H1 (cell line): ENCODE data around the gene PTBP3. TPM values are rescaled to one million over a fixed set of nuclear protein-coding genes. Genes with fewer than 3 reads are reported as not detected.

Experiments
- CTCF ChIA-PET: fragments of 300-600 bp; sonication (Branson Sonifier 250); formaldehyde crosslinking; loops from one replicate; lab custom pipeline; 2021; ENCODE audit not compliant: partially characterized antibody; lab: Charles Lee
- POLR2A ChIA-PET: fragments of 300-600 bp; sonication (Branson Sonifier 250); formaldehyde crosslinking; loops from one replicate; lab custom pipeline; 2021; ENCODE audit warnings: inconsistent platforms; ENCODE audit not compliant: partially characterized antibody; lab: Charles Lee
- DNase-seq, 2 experiments: peaks; one replicate each; pipeline versions ENCODE4 v3.0.0 to v3.0.0-alpha.2; 2010 to 2022; ENCODE audit warnings: low spot score in 2 of 2, low read depth in 1 of 2, mixed read lengths in 1 of 2
- FAIRE-seq: peaks from 2 replicates; lab custom pipeline; 2011; peaks lifted over from hg19 to GRCh38; lab: Jason Lieb, UNC
- H2AFZ ChIP-seq: 2 replicates; pipeline ENCODE4 v1.8.1; 2012; ENCODE audit warnings: low read length, inconsistent platforms
- H2AK5ac ChIP-seq: 2 replicates; pipeline ENCODE4 v1.6.1; 2013; ENCODE audit warnings: low read depth, low read length
- H2BK120ac ChIP-seq: replicated peaks from 2 replicates; pipeline ENCODE3; 2013; ENCODE audit warnings: low read depth, low read length, inconsistent platforms
- H2BK12ac ChIP-seq: 2 replicates; pipeline ENCODE4 v1.6.1; 2013; ENCODE audit warnings: low read depth, low read length
- H2BK15ac ChIP-seq: 2 replicates; pipeline ENCODE4 v1.6.1; 2013; ENCODE audit warnings: low read length
- H2BK20ac ChIP-seq: 2 replicates; pipeline ENCODE4 v1.6.1; 2013; ENCODE audit warnings: low read length
- H2BK5ac ChIP-seq: 2 replicates; pipeline ENCODE4 v1.6.1; 2013; ENCODE audit warnings: low read depth, low read length
- H3K14ac ChIP-seq: 2 replicates; pipeline ENCODE4 v1.6.1; 2013; ENCODE audit warnings: inconsistent platforms; ENCODE audit not compliant: insufficient read length
- H3K18ac ChIP-seq: 2 replicates; pipeline ENCODE4 v1.6.1; 2013; ENCODE audit warnings: low read length; ENCODE audit errors: extremely low read depth
- H3K23ac ChIP-seq: 2 replicates; pipeline ENCODE4 v1.6.1; 2013; ENCODE audit warnings: inconsistent platforms; ENCODE audit not compliant: insufficient read length
- H3K23me2 ChIP-seq: 2 replicates; pipeline ENCODE4 v1.6.1; 2013; ENCODE audit warnings: low read depth, low read length
- H3K27ac ChIP-seq: 2 replicates; pipeline ENCODE4 v1.6.1; 2011; ENCODE audit warnings: low read depth, low read length, inconsistent platforms
- H3K27me3 ChIP-seq, 4 experiments: replicated peaks in 1 of 4; 1 replicate in 1 of 4; 2 replicates in 3 of 4; pipeline versions ENCODE4 v1.6.1 to v1.8.1; 2011 to 2013; ENCODE audit warnings: low read length in 3 of 4, mild to moderate bottlenecking in 3 of 4, inconsistent platforms in 2 of 4, mixed read lengths in 2 of 4, moderate library complexity in 1 of 4; ENCODE audit not compliant: control insufficient read depth in 3 of 4, insufficient read depth in 3 of 4; ENCODE audit errors: extremely low read depth in 1 of 4
- H3K36me3 ChIP-seq, 4 experiments: 2 replicates each; pipeline versions ENCODE4 v1.6.1 to v1.8.1; 2011 to 2013; ENCODE audit warnings: mild to moderate bottlenecking in 4 of 4, low read length in 3 of 4, moderate library complexity in 2 of 4, control low read depth in 1 of 4, inconsistent platforms in 1 of 4; ENCODE audit not compliant: insufficient read depth in 4 of 4, control insufficient read depth in 2 of 4
- H3K4ac ChIP-seq: replicated peaks from 2 replicates; pipeline ENCODE3; 2013; ENCODE audit warnings: low read length, low read depth, mixed read lengths, inconsistent platforms; ENCODE audit not compliant: insufficient read length
- H3K4me1 ChIP-seq, 4 experiments: replicated peaks in 1 of 4; 1 replicate in 1 of 4; 2 replicates in 3 of 4; pipeline versions ENCODE4 v1.6.1 to v1.8.1; 2011 to 2013; ENCODE audit warnings: low read length in 3 of 4, inconsistent platforms in 2 of 4, mixed read lengths in 1 of 4; ENCODE audit not compliant: insufficient read depth in 4 of 4, control insufficient read depth in 3 of 4
- H3K4me2 ChIP-seq, 2 experiments: 2 replicates each; pipeline versions ENCODE4 v1.6.1 to v1.8.1; 2011 to 2013; ENCODE audit warnings: low read depth in 2 of 2, low read length in 2 of 2, control low read depth in 1 of 2, inconsistent platforms in 1 of 2, mild to moderate bottlenecking in 1 of 2; ENCODE audit not compliant: insufficient read depth in 1 of 2
- H3K4me3 ChIP-seq, 4 experiments: fragments of 200-600, 300-600 bp in 1 of 4; sonication (generic), shearing (Covaris generic), sonication (Bioruptor Twin) in 1 of 4; 2 replicates each; pipeline versions ENCODE4 v1.5.1 to v1.8.1; 2011 to 2016; ENCODE audit warnings: low read length in 4 of 4, low read depth in 3 of 4, control low read depth in 2 of 4, inconsistent platforms in 2 of 4, mild to moderate bottlenecking in 2 of 4, mixed read lengths in 1 of 4, moderate library complexity in 1 of 4; ENCODE audit not compliant: insufficient read depth in 2 of 4; ENCODE audit errors: extremely low read depth in 1 of 4
- H3K56ac ChIP-seq: replicated peaks from 2 replicates; pipeline ENCODE3; 2013; ENCODE audit warnings: low read depth, mild to moderate bottlenecking, mixed read lengths, low read length, inconsistent platforms; ENCODE audit not compliant: insufficient read length
- H3K79me1 ChIP-seq: 2 replicates; pipeline ENCODE4 v1.6.1; 2013; ENCODE audit warnings: low read depth, low read length, control low read depth
- H3K79me2 ChIP-seq, 2 experiments: 2 replicates each; pipeline versions ENCODE4 v1.6.1 to v1.8.1; 2012 to 2013; ENCODE audit warnings: low read length in 2 of 2, mild to moderate bottlenecking in 2 of 2, inconsistent platforms in 1 of 2; ENCODE audit not compliant: insufficient read depth in 2 of 2, control insufficient read depth in 1 of 2
- H3K9ac ChIP-seq, 4 experiments: replicated peaks in 1 of 4; 1 replicate in 1 of 4; 2 replicates in 3 of 4; pipeline versions ENCODE4 v1.6.1 to v1.8.1; 2011 to 2013; ENCODE audit warnings: low read depth in 3 of 4, low read length in 3 of 4, control low read depth in 2 of 4, mild to moderate bottlenecking in 2 of 4, moderate library complexity in 2 of 4, inconsistent platforms in 1 of 4; ENCODE audit errors: extremely low read depth in 1 of 4
- H3K9me3 ChIP-seq, 2 experiments: 2 replicates each; pipeline versions ENCODE4 v1.6.1 to v1.8.1; 2012 to 2013; ENCODE audit warnings: mild to moderate bottlenecking in 2 of 2, moderate library complexity in 2 of 2, control low read depth in 1 of 2, inconsistent platforms in 1 of 2, low read depth in 1 of 2, low read length in 1 of 2, mixed read lengths in 1 of 2; ENCODE audit not compliant: insufficient read depth in 2 of 2
- H4K20me1 ChIP-seq, 2 experiments: replicated peaks in 1 of 2; 2 replicates each; pipeline versions ENCODE3 to v1.8.1; 2011 to 2013; ENCODE audit warnings: inconsistent platforms in 2 of 2, low read length in 2 of 2, mild to moderate bottlenecking in 1 of 2; ENCODE audit not compliant: insufficient read depth in 2 of 2, control insufficient read depth in 1 of 2
- H4K5ac ChIP-seq: 2 replicates; pipeline ENCODE4 v1.6.1; 2013; ENCODE audit warnings: low read length, low read depth, mixed read lengths, inconsistent platforms; ENCODE audit not compliant: insufficient read length
- H4K8ac ChIP-seq: 2 replicates; pipeline ENCODE4 v1.8.0; 2013; ENCODE audit warnings: mild to moderate bottlenecking, moderate library complexity, low read length, inconsistent platforms; ENCODE audit not compliant: insufficient read depth; ENCODE audit errors: extremely low read depth
- H4K91ac ChIP-seq: replicated peaks from 2 replicates; pipeline ENCODE3; 2013; ENCODE audit warnings: low read length, mixed read lengths, inconsistent platforms; ENCODE audit not compliant: insufficient read length
- EZH2 ChIP-seq: fragments of 200-600 bp; sonication (generic); IDR thresholded peaks from 2 replicates; pipeline ENCODE4 v1.7.1; 2012; ENCODE audit warnings: low read depth, mild to moderate bottlenecking, moderate library complexity, low read length, inconsistent platforms; ENCODE audit not compliant: severe bottlenecking
- SP1 ChIP-seq: IDR thresholded peaks from 2 replicates; pipeline ENCODE4 v1.6.1; 2011; ENCODE audit warnings: low read depth, low read length
- TBP ChIP-seq: IDR thresholded peaks from 2 replicates; pipeline ENCODE4 v1.6.1; 2011; ENCODE audit warnings: low read depth, low read length, improper control_type of control experiment
- WGBS, 2 experiments: shearing (Covaris generic) in 1 of 2; methylation state at CpG; one replicate each; pipeline versions ENCODE4 v1.1.6 to v1.1.7; 2013 to 2015; ENCODE audit warnings: low lambda C conversion rate in 2 of 2, mixed read lengths in 2 of 2, inconsistent platforms in 1 of 2, low coverage in 1 of 2, missing lambda C conversion rate in 1 of 2; ENCODE audit not compliant: insufficient replicate concordance in 2 of 2, insufficient coverage in 1 of 2, insufficient read length in 1 of 2; ENCODE audit errors: extremely low coverage in 1 of 2, missing lambda C conversion rate in 1 of 2; 5-methylcytosine and 5-hydroxymethylcytosine counted together
- polyA plus RNA-seq, 7 experiments: library from polyadenylated mRNA; depleted of rRNA in 3 of 7; stranded (reverse) in 5 of 7; unstranded in 2 of 7; fragments of >200 nt in 5 of 7; fragments of 200-250 nt in 2 of 7; gene quantifications; 1 replicate in 5 of 7; 2 replicates in 1 of 7; 4 replicates in 1 of 7; pipeline versions ENCODE4 v1.2.1 to v1.2.3, GENCODE V29; 2011 to 2013; ENCODE audit warnings: missing spikeins in 2 of 7, mixed read lengths in 2 of 7
- total RNA-seq: library from RNA; stranded (reverse); fragmentation: NEBNext Ultra II Directional; extraction: Animal tissue kit (Norgen Biotek cat#: 25700); gene quantifications from 2 replicates; pipeline ENCODE4 v1.2.1, GENCODE V29; 2021

PTBP3 gene
- total and polyA plus RNA-seq, 2 of the 8 experiments (the other 6 are each of a cell fraction or from before 2014, with no cell fraction given) = 51.0 to 124 TPM

GRCh38 chr9:112170235-112170634, 163.2 kb downstream of the PTBP3 start:
- CTCF ChIA-PET = interaction anchor here (0.7 to 1.5 kb wide), 3 partner anchors 11 to 195 kb away, joined by 4 to 5 read pairs (median 4); no protein-coding TSS in a partner anchor
- no peak overlapping the region for H2BK5ac ChIP-seq
- H3K4me3 ChIP-seq = no peak overlapping the region
- DNase-seq = no peak
- H3K9me3 ChIP-seq = no peaks in the 10 kb centered on the region
- no peak overlapping the region for H3K18ac ChIP-seq
- H4K20me1 ChIP-seq = no peaks in the 10 kb centered on the region
- peaks cover 4% of the 10 kb centered on the region; the same call in 1 of the 2 replicates for H3K23me2 ChIP-seq
- H2BK15ac ChIP-seq = no peak overlapping the region
- H3K36me3 ChIP-seq = no peaks in the 10 kb centered on the region
- H4K91ac ChIP-seq = peak overlapping the region; percentile 17
- H3K79me2 ChIP-seq = no peaks in the 10 kb centered on the region
- H2BK12ac ChIP-seq = no peak overlapping the region
- H3K27me3 ChIP-seq = peaks cover 0 to 16% (median 8%) of the 10 kb centered on the region in 4 experiments; a peak in 5 of 7 replicates
- WGBS, 2 experiments = 62% methylated on average over 4 of the region's 4 CpGs; no CpG with 5 or more reads in 1 of the 2 experiments
- H3K4me2 ChIP-seq = no peak overlapping the region
- no peak for FAIRE-seq
- H2BK20ac ChIP-seq = no peak overlapping the region
- no peak overlapping the region for H4K8ac ChIP-seq
- peaks cover 0 to 10% (median 7%) of the 10 kb centered on the region in 4 experiments; a peak in 4 of 7 replicates for H3K4me1 ChIP-seq
- no peak overlapping the region for H3K23ac ChIP-seq
- H3K4ac ChIP-seq = no peak overlapping the region
- no peak overlapping the region for H3K9ac ChIP-seq
- no peak overlapping the region for H2AK5ac ChIP-seq
- H3K79me1 ChIP-seq = no peaks in the 10 kb centered on the region
- no peak overlapping the region for H3K14ac ChIP-seq
- no peak overlapping the region for H2AFZ ChIP-seq
- no peak for TF ChIP-seq TBP
- TF ChIP-seq SP1 = 0 out of 2 replicates have a peak, but pooled peaks have one; percentile 41
- no peak for TF ChIP-seq EZH2
- no peak overlapping the region for H4K5ac ChIP-seq
- H3K56ac ChIP-seq = no peak overlapping the region
- POLR2A ChIA-PET = no interaction called here
- no peak overlapping the region for H2BK120ac ChIP-seq
- no peak overlapping the region for H3K27ac ChIP-seq
